ENCODE measurements around the gene TMEM266.

The TMEM266 gene

GRCh38 chr15:76208786-76209424 is 149.1 kb downstream of the TMEM266 start (continued):
- no peak for TF ChIP-seq ZNF692 (tag by site-specific recombination; IDR thresholded peaks at IDR 0.05)
- no peak for TF ChIP-seq YY2 (tag by site-specific recombination; IDR thresholded peaks at IDR 0.05)
- no peak for TF ChIP-seq PRDM2 (tag by site-specific recombination; IDR thresholded peaks at IDR 0.05; ENCODE audit: borderline replicate concordance)

- Histone ChIP-seq H3K4me3 (ENCODE audit: low read depth, low read length) (no peak overlapping the region), H3K36me3 (ENCODE audit: control insufficient read depth in 2 of 2, insufficient read depth in 1 of 2, low read length in 2 of 2) (peaks cover 0 to 86% of the 10 kb centered on the region in 2 experiments; a peak in 1 of 3 replicates), H3K27ac (ENCODE audit: extremely low read depth, low read depth, low read length) (no peak overlapping the region), H3K9me3 (ENCODE audit: control insufficient read depth, insufficient read depth, low read depth, low read length) (no peaks in the 10 kb centered on the region), H3K4me1 (ENCODE audit: control insufficient read depth, insufficient read depth, low read length) (no peaks in the 10 kb centered on the region)
- TF ChIP-seq ZNF518A (tag by site-specific recombination; conservative IDR thresholded peaks at IDR 0.05; ENCODE audit: low read depth) (no peak), ZNF157 (tag by site-specific recombination; IDR thresholded peaks at IDR 0.05) (no peak), MYNN (tag by site-specific recombination; IDR thresholded peaks at IDR 0.05; ENCODE audit: borderline replicate concordance) (no peak)
- CTCF ChIA-PET, result interaction anchor here (0.6 kb wide), 1 partner anchor 1477 kb away, joined by 5 read pairs; no protein-coding TSS in a partner anchor
- POLR2A ChIA-PET, result no interaction called here
Measured at GRCh38 chr15:76209523-76209922, 149.7 kb downstream of the TMEM266 start.

GRCh38 chr15:76209942-76210341 is 150.2 kb downstream of the TMEM266 start:
- ChIA-PET CTCF (no interaction called here), POLR2A (no interaction called here)
- H3K9me3 ChIP-seq (ENCODE audit: control insufficient read depth, insufficient read depth, low read depth, low read length), result no peaks in the 10 kb centered on the region
- H3K4me1 ChIP-seq (ENCODE audit: control insufficient read depth, insufficient read depth, low read length), result no peaks in the 10 kb centered on the region
- H3K36me3 ChIP-seq (ENCODE audit: control insufficient read depth in 2 of 2, insufficient read depth in 1 of 2, low read length in 2 of 2), result peaks cover 0 to 88% of the 10 kb centered on the region in 2 experiments; a peak in 1 of 3 replicates
- no peak overlapping the region for H3K27ac ChIP-seq (ENCODE audit: extremely low read depth, low read depth, low read length)
- H3K4me3 ChIP-seq (ENCODE audit: low read depth, low read length), result no peak overlapping the region
- TF ChIP-seq ZBTB17 (tag by site-specific recombination; IDR thresholded peaks at IDR 0.05) (peak; percentile 23; the same call in 1 of the 2 replicates), ZNF747 (tag by site-specific recombination; IDR thresholded peaks at IDR 0.05) (no peak), GLIS1 (tag by site-specific recombination; IDR thresholded peaks at IDR 0.05) (peak; percentile 12; the same call in 1 of the 2 replicates), ZNF544 (tag by site-specific recombination; IDR thresholded peaks at IDR 0.05) (no peak), PATZ1 (tag by site-specific recombination; IDR thresholded peaks at IDR 0.05) (0 out of 2 replicates have a peak, but pooled peaks have one; percentile 7), PRDM10 (tag by site-specific recombination; IDR thresholded peaks at IDR 0.05) (0 out of 2 replicates have a peak, but pooled peaks have one; percentile 26), SALL2 (tag by site-specific recombination; IDR thresholded peaks at IDR 0.05; ENCODE audit: borderline replicate concordance) (no peak)
